Measurements from ENCODE around the gene NPRL2.

NPRL2 gene

DNA sequence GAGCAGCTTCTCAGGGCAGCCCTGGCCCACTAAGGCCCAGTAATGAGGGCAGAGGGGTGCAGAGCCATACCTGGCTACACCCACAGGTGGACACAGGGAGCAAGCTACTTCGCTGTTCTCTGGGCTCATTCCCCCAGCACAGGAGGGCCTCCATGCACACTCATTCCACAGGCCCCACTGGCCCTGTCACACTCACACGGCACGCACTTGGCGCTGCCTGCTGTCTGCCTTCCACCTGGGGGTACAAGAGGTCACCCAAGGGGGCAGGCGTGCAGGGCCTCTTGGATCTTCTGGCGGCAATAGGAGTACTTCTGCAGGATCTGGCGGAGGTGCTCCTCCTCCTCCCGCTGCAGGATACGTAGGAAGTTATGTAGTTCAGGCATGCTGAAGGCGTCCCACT lies 20.2 kb downstream of the NPRL2 start:
- no peak for DNase-seq (ENCODE audit: extremely low read depth in 1 of 2, low read depth in 1 of 2)

DNA sequence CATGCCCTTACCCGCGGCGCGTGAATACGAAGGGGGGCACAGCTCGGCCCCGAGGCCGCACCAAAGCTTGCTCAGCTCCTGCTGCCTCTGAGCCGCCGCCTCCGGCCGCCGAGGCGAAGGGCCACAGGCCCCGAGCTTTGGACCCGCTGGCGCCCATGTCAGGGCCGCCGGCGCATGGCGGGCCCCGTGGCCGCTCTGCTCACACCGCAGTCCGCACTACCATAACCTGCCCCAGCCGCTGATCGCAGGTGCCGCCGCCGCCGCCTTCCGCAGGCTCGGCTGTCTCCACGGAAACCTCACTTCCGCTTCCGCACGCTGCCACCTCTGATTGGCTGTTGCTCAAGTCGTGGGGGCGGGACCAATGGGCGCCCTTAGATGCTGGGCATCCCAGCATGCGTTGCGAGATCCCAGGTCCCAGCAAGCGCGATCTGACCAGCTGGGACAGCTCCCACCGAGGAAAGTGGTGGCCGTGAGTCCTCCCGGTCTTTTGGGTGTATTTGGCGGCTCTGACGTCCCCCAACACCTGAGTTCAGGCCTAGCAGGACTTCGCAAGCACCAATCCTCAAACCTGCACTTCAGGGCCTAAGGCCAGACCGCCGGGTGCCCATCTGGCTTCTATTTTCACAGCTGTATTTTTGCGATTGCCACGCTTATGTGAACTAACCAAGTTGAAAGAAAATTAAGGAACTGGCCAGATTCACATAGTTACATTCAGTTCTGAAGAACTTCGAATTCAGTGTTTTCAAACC lies 22.5 kb downstream of the NPRL2 start, which contains the start of gene TUSC2:
Gene TUSC2, minus strand, starts transcription at position 281 of the 749 bp plus-strand sequence. Its CDS starts 124 bp downstream, at position 157.
- peak; percentile 86 to 91 for DNase-seq (ENCODE audit: extremely low read depth in 1 of 2, low read depth in 1 of 2)

DNA sequence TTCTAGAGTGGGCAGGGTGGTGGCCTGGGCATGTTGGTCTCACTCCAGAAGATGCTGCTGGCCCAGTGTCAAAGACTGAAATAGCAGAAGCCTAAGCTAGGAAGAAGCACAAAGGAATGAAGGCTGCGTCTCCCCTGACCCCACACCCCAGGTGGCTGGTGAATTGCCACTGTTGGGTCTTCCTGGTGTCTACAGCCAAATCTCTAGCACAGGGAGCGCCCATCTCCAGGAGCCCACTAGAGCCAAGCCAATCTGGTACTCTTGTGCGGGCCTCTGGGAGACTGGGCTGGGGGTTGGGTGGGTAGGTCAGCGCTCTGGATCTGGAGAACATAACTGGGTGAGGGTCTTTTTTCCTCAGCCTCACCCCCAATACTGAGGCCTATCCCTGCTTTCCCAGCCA lies 23.4 kb downstream of the NPRL2 start:
- no peak for DNase-seq (ENCODE audit: extremely low read depth in 1 of 2, low read depth in 1 of 2)

DNA sequence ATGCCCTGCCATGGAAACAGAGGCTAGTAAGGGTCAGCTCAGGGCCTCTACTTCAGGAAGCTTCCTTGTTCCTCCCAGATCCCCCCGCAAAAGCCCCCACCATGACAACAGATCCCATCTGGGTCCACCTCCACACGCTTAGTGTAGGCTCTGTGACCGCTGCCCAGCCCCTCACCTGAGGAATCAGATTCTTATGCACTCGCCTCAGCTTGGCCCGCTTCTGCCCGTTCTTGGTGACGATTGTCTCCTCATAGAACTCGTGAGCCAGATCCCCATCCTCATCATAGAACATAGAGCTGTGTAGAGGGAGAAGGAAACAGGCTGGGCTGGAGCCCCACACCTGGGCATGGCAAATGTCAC lies 24.4 kb downstream of the NPRL2 start:
- no peak for DNase-seq (ENCODE audit: extremely low read depth in 1 of 2, low read depth in 1 of 2)

DNA sequence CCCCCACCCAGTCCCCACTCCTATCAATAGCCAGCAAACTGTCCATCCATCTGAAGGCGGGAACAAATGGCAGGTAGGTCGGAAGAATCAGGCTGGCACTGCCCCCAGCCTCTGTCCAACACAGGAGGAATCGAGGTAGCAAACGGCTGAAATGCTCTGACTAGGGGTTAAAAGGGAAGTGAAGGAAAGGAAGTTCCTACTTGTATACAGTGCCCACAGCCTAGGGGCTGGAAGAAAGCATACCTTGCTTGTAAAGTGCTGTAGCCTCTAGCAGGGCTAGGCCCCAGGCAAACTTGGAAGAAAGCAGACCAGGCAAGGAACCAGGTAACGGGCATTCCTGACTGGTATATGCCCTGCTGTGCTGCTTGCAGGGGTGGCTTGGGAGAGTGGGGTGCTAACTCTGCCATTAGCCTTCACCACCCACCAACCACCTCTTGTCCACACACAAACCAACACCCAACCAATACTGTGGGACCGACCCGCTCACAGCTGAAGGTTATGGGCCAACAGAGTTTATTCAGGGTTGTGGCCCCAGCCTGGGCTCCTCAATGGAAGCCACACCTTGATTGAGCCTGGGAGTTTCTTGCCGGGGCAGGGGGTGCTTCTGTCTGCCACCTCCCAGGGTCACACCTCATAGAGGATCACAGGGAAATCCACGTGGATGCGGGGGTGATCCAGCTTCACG lies 24.9 kb downstream of the NPRL2 start:
- no peak for DNase-seq (ENCODE audit: extremely low read depth in 1 of 2, low read depth in 1 of 2)

DNA sequence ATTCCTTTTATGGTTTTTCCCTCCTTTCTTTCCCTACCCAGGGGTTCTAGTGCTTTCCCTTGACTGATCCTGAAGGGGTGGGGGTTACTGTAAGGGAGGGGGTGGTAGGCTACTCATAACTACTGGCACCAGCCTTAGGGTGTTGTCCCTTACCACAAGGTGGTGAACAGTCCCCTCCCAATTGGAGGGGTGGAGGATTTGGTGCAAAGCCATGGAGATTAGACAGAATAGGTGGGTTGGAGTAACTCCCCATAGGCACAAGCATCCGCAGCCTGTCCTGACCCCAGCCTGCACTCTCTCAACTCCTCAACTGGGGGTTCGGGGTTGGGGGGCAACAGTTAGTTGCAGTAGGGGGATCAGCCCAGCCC lies 25.5 kb downstream of the NPRL2 start:
- DNase-seq (ENCODE audit: extremely low read depth in 1 of 2, low read depth in 1 of 2) = no peak

DNA sequence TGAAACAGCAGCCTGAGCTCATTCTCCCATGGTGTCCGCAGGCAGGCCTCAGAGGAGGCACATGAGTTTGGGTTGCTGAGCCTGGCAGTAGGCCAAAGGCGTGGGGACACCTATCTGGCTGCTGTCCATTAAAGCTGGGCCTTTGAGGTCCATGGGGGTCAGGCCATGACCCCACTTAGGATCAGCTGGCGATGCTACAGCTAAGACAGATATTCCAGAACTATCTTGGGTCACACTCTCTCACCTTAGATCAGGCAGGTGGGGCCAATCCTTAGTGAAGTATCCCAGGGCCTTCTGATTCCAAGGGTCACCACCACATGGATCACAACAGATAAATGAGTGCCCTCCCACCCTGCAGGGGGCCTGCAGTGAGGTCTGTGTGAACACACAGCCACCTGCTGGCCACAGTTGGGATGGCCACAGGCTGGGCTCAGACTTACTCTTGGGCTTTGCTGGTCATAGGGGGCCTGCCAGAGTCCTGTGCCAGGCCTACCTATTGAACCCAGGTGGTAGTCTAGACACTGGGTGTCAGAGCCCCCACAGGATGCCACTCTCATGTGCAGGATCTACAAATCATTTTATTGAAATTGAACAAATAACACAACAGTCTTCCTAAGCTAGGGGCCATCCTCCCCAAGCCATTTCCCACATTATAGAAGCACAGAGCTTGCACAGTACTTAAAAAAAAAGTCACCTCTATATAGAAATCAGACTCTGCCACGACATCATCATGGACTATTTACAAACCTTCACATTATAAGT lies 26.0 kb downstream of the NPRL2 start:
- DNase-seq (ENCODE audit: extremely low read depth in 1 of 2, low read depth in 1 of 2) = peak in 1 of 2 donors; percentile 39

DNA sequence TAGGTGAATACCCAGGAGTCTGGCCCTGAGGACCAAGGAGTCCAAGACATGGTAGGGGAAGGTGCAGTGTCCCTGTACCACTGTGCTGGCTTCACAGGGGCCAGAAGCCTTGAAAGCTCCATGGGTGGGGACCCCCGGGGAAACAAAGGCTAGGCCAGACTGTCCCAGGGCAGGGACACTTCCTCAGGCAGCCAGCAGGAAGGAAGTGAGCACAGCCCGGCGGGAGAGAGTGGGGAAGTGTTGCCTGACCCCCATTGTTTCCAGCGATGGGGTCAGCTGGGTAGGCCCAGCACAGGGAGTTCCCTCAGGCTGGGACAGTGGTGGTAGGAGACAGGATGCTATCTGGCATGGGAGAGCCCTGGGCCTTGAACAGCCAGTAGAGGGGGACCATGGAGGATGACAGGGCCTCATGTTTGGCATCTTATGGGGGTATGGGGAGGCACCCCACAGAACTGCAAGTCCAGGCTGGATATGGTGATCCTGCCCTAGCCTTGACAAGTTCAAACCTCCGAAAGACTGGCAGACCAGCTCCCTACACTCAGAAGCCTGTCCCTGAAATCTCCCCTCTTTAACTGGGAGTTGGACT lies 26.9 kb downstream of the NPRL2 start:
- no peak for DNase-seq (ENCODE audit: extremely low read depth in 1 of 2, low read depth in 1 of 2)

DNA sequence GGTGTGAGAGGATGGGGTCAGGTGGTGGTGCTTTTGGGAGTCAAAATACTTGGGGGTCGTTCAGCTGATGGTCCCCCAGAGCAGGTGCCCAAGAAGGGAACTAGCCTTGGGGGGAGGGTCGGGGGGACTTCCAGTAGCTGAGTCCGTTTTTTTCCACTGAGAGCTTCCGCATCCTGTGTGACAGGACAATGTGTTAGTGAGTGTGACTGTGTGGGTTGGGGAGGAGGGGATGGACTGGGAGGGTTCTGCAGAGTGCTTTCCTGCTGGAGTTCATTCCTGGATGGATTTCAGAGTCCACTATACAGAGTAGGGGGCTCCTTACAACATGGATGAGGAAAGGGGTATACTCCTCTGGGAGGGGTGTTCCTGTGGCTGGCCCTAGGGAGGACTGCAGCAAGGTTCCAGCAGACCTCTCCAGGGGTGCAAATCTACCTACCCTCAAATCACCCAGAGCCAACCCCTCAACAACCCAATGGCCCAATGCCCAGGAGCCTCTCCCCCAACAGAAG lies 27.4 kb downstream of the NPRL2 start:
- no peak for DNase-seq (ENCODE audit: extremely low read depth in 1 of 2, low read depth in 1 of 2)

DNA sequence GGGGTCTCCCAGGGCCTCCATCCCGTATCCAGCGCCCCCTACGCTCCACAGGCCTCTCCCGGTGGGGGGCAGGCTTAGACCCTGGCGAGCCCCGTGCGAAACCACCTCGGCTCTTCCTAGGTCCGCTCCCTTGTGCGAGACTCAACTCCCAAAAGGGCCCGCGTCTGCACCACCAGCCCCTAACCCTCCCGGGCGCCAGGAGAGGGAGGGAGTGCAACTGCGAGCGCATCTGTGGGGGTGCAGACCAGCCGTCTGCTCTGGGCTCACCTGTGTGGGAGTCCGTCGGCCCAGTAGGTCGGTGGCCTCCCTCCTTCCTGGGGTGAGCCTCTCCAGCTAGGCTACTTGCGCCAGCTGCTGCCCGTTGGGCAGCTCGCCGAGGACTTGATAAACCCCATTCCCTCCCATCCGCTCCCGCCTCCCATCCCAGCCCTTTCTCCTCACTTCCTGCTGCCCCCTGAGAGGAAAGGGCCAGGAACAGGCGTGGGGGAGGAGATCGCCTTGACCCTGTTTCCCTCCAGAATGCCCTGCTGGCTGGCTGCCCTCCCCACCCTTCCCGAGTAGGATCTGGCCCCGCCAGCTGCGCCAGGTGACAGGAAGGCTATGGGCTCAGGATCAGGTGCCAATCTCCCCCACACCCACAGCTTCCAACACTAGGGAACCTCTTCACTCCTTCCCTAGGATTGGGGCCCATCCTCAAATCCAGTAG lies 28.0 kb downstream of the NPRL2 start, which contains the start of gene HYAL2:
Gene HYAL2, minus strand, starts transcription at position 360 of the 706 bp plus-strand sequence. CDS start 2,256 bp downstream, outside the sequence.
- no peak for DNase-seq (ENCODE audit: extremely low read depth in 1 of 2, low read depth in 1 of 2)

DNA sequence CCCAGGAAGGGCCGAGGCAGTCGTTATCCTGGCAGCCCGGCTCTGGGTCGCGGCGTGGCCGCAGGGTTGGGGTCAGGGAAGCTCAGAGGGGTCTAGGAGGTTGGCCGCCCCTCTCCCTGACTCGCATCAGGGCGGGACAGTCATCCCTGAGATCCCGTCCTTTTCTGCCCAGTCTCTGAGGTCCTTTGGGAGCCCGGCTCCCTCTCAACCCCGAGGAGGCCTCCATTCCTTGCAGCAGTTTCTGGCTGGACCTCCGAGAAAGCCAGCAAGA lies 28.5 kb downstream of the NPRL2 start:
- no peak for DNase-seq (ENCODE audit: extremely low read depth in 1 of 2, low read depth in 1 of 2)

DNA sequence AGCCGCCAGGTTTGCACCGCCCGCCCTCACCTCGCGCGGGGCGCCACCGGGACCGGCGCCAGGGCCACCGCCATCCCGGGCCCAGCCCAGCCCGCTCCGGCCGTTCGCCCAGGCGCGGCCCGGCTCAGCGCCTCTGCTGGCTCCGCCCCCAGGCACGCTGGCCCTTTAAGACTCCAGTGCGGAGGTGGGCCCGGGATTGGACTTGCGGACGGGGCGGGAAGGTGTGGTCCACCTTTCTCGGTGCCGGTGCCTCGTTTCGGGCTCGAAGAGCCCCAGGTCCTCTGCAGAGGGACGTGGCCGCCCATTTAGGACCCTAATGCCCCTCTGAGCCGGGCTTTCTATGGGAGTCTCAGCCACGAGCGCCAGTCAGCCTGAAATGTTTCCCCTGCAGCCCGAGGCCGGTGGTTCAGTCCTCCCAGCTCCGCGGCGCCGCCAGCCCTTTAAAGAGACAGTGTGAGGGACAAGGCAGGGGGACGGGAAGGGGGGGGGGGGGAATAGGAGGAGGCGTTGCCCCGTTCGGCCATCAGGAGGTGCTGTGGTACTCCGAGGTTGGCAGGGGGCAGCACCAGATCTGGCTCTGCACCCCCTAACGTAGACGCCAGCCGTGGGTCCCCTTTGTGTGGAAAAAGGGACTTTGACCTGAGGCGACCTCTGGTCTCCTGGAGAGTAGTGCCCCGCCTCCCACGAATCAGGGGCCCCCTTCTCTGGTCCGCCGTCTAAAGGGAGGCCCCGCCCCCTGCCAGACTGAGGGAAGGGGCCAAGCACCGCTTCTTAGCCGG lies 29.1 kb downstream of the NPRL2 start:
- peak; percentile 43 to 67 for DNase-seq (ENCODE audit: extremely low read depth in 1 of 2, low read depth in 1 of 2)

DNA sequence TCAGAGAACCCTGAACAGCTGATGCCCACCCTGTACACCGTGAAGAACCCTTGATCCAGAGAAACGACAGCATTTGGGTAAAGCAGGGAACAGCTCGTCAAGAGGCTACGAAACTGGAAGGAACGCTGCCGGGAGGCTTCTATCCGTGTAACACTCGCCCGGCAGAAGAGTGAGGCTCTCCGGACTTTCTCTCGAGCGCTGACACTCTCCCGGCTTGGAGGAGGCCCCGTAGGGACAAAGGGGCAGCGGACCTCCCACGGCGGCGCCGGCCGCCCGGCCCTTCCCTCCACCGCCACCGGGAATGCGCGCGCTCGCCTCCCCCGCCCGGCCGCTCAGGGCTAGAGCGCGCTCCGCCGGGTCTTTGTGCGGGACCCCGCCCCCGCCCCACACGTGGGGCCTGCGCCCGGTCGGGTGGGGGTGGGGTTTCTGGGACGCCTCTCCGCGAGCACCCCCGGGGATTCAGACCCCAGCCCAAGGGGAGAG lies 29.7 kb downstream of the NPRL2 start:
- peak in 1 of 2 donors; percentile 38 for DNase-seq (ENCODE audit: extremely low read depth in 1 of 2, low read depth in 1 of 2)

DNA sequence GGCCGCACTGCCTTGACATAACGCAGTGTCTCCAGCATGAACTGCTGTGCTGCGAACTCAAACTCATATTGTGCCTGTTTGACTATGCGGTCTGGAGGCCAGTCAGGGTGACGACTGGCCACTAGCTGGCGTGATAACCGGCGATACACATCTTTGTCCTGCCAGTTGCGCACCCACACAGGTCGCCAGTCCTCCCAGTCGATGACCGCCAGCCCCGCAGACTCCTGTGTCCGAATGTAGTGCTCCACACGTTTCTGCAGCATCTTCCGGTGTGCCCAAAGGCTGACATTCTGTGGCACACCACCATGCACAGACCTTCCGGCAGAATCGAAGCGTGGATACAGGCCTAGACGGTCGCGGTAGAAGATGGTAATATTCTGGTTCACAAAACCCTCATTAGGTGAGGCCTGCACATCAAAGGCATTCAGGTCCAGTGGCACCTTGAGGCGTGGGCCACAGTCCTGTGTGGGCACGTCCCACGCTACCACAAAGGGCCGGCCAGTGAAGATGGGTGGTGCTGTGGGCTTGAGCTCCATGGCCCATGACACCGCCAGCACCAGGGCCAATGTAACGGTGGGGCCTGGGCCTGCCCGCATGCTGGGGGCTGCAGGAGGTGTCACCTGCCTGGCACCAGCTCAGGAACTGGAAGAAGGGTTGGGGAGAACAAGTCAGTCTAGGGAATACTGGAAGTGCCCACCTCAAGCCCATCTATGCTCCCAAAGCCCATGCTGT lies 30.5 kb downstream of the NPRL2 start:
- DNase-seq (ENCODE audit: extremely low read depth in 1 of 2, low read depth in 1 of 2) = no peak

DNA sequence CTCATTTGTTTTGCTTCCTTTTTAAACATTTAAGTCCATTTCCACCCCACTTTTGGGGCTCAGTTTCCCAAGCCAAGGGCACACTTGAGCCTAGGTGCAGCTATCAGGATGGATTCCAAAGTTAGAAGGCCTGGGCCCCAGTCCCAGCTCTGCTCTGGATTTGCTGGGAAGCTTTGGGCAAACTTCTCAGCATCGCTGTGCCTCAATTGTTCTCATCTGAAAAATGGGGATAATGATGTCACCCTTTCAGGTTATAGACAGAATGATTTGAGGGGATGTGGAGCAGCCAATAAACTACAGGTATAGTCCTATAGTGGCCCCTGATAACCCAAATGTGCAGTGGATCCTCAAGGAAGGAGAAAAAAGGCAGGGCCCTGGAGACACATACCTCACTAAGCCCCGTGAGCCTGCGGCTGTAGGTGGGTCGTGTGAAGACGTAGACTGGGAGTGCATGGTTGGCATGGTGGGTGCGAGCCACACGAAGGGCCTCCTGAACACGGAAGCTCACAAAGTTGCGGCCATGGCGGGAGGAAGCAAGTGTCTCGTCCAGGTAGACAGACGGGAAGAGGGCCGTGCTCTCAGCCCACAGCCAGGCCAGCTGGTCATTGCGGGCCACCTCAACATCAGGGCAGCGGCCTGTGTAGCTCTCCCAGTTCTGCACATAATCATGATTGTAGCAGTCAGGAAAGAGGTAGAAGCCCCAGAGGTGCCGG lies 31.2 kb downstream of the NPRL2 start:
- no peak for DNase-seq (ENCODE audit: extremely low read depth in 1 of 2, low read depth in 1 of 2)

DNA sequence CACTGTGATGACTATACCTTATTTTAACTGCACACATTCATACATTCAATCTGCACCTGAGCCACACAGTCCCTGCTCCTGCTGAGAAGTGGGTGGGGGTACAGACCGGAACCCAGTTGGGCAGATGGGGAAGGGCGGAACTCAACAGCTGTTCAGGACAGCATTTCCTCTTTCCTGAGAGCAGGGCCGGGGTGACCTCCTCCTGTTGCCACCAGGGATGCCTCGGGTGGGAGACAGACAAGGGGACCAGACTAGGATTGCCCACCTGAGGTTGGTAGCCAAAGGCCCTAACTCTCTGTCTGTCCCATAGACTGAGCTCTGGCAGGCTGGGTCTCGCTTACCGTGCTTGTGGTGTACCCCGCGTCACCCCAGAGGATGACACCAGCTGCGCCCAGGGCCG lies 32.0 kb downstream of the NPRL2 start:
- no peak for DNase-seq (ENCODE audit: extremely low read depth in 1 of 2, low read depth in 1 of 2)

DNA sequence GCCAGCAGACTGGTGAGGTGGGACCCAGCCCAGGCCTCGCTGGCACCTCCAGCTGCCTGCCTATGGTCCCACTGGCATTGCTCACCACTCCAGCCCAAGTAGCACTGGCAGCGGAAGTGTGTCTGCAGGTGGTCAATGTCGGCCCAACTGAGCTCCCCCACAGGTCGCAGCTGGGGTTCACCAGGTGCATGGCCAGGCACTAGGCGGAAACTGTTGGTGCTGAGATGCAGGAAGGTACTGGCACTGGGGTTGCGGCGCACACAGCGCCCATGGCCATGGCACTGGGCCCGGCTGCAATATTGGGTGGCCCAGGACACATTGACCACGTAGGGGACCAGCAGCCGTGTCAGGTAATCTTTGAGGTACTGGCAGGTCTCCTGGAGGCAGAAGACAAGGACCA lies 32.4 kb downstream of the NPRL2 start:
- DNase-seq (ENCODE audit: extremely low read depth in 1 of 2, low read depth in 1 of 2) = no peak

DNA sequence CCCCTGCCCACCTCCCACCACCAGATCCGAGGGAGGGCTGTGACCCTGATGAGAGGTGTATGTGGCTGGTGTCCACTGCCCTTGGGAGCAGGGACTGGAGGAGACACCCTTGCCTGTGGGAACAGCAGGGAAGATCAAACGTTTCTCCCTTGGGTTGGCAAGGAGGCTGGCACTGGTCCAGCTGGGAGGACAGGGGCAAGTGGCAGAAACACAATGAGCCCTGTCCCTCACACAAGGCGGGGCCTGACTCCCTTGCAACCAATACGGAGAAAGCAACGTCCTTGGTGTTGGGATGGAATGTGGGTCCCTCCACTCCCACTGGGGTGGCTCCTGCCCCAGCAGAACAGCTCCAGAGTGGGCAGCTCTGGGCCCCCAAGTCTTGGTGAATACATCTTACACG lies 33.3 kb downstream of the NPRL2 start:
- DNase-seq (ENCODE audit: extremely low read depth in 1 of 2, low read depth in 1 of 2) = no peak
